Right lobe of liver (tissue), 4 donors: ENCODE data around the gene HACD2.

Experiments used
- CTCF ChIP-seq, 4 donors: fragments of 200-600 bp in 3 of 4; fragments of 450-650 bp in 1 of 4; IDR thresholded peaks; one replicate each; pipeline versions ENCODE4 v1.5.1 to v1.8.0; 2016 to 2022; ENCODE audit warnings: antibody characterized with exemption in 4 of 4, mild to moderate bottlenecking in 2 of 4
- POLR2A ChIP-seq: fragments of 450-650 bp; IDR thresholded peaks from one replicate; pipeline ENCODE4 v1.6.1; 2017; ENCODE audit warnings: antibody characterized with exemption, mild to moderate bottlenecking
- donor health status: DM: no; HTN: no; CAD: no.
- donor health status: DM: no; HTN: no; CAD: no.
- donor health status: DM: no; HTN: yes; CAD: no.

GRCh38 chr3:123453675-123454074, 131.2 kb downstream of the HACD2 start:
- TF ChIP-seq CTCF (IDR thresholded peaks at IDR 0.05) (no peak), POLR2A (no peak)
